NCI-H2171 (cell line): ENCODE measurements around the gene PDCD4.

ENCODE experiments used
- DNase-seq: peaks from one replicate; lab custom pipeline; 2025; lab: John Stamatoyannopoulos, UW

Gene PDCD4

DNA sequence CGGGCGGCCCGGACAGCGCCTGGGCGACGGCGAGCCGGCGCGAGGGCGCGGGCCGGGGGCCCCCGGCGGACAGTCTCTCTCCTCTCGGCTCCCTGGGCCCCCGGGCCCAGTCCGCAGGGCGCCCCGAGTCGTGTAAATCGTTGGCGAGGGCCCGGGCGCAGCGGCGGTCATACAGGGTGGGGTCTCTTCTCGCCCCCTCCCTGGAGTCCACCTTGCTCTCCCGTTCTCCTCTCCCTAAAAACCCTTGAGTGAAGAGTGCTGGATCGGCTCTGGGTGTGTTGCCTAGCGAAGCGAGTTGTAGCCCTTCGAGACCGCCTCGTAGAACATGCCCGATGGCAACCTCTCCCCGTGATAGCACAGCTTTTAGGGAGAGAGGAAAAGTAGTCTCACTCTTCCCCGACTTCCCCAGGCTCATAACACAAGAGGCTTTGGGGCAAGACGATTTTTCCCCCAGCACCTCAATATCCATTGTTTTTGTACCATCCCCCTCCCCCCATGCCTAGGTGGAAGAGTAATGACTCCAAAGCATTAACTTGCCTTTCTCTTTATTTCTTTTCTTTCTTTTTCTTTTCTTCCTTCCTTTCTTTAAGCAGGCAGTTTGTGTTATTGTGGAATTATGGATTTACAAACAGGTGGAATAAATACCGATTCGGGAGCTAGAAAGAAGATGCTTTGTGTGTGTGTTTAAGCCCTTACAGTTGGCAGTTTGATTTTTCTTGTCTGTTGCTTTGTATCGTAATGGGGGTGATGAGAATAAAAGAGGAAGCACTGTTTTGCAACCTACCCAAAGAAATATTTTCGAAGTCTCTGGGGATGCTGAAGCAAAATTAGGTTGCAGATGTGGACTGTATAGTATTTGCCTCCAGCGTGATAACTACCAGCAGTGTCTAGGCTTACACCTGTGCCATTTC, 48.5 kb downstream of the PDCD4 start:
- DNase-seq = no peak

DNA sequence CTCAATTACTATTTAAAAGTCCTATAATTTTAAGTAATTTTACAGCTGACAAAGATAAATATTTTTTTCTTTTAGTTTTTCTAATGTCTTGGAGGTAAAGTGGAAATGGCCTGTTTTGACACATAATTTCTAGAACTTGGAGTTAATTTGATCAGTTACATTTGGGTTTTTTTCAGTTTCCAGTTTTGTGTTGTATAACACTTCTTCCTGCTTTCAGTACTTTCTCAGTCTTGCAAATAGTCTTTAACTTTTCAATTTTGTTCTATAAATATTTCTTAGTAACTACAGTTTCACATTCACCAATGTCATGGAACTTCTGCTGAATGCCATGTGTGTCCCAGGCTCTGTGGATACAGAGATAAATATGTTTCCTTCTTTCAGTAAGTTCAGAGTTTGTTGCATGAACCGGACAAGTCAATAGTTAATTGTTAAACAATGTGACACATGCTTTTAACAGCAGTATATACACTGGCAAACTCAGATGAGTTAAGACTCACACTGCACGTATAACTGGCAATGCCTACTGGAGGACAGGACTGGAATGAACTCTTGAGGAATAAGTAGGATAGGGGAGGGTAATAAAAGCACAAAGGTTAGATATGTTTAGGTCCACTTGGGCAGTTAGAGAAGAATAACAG, 52.2 kb downstream of the PDCD4 start:
- no peak for DNase-seq

DNA sequence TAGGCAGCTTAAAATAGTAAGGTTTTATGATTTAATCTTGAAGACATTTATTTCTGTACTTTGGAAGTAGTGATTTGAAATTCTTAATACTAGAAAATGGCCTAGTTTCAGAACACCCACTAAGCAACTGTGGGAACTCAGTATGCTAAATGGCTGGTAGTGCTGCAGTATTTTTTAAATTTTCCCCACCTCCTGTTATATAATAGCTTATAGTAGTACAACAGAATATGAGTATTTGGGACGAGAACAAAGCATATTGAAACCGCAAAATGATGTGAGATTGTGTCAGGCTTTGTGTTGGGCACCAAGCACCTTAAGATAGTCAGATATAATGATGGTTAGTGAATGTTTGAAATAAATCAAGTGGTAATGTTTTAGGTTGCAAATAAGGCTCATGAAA, 55.7 kb downstream of the PDCD4 start:
- DNase-seq = no peak

DNA sequence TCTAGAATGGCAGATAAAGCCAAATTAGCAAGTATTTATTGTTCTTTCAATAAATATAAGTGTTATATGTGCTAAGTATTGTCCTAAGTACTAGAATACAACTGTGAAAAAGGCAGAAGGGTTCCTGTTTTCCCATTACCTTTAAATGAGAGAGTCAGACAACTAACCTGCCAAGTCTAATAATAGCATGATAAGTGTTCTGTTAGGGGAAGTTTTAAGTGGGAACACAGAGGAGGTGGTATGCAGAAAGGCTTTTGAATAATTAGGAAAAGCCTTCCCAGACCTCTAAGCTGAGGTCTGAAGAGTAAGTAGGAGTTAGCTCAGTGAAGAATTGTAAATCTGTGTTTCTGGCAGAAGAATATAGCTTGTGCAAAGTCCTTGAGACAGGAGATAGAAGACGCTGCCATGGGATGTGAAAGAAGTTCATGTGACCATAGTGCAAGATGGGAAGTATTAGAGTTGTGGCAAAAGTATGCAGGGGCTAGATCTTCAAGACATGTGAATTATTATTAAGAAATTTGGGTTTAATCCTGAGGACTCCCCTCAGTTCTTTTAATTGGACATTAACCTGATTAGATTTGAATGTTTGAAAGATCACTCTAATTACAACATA, 60.1 kb downstream of the PDCD4 start:
- DNase-seq = no peak

DNA sequence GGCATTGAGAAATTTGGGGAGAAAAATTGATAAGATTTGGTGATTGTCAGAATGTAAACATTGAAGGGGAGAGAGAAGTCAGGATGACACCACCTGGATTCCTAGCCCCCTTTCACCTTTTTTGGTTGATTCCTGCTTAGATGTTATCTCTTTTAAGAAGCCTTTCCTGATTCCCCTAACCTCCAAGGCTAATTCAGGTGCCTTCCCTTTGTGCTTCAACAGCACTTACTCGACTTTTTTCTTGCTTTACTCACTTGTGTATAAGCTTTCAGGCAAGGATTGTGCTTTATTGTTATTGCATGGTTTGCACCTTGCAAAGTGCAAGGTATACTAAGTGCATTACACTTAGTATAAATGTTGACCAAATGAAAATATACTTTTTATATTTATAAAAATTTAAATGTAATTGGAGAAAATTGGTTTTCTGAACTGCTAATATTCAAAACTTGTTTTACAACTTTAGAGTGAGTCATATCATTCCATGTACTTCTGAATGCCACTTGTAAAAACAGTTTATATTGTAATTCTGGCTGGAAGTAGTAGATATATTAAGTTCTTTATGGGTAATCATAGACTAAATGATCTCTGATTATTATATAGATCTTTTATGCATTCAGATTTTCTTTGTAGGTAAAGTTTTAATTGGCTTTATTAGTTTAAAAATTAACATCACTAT, 60.9 kb downstream of the PDCD4 start:
- no peak for DNase-seq

DNA sequence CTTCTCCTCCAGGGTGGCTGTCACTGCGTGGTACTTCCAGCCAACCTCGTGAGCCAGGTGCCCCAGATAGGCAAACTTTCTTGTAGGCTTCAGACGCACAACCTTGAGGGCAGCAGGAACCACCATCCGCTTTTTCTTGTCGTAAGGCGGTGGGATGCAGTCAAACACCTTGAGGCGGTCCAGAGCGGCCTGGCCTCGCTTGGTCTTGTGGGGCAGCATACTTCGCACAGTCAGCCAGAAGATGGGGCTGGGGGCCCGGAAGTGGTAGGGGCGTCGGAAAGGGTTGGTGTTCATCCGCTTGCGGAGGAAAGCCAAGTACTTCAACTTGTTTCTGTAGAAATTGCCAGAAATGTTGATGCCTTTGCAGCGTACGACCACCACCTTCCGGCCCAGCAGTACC, 65.0 kb downstream of the PDCD4 start:
- no peak for DNase-seq

DNA sequence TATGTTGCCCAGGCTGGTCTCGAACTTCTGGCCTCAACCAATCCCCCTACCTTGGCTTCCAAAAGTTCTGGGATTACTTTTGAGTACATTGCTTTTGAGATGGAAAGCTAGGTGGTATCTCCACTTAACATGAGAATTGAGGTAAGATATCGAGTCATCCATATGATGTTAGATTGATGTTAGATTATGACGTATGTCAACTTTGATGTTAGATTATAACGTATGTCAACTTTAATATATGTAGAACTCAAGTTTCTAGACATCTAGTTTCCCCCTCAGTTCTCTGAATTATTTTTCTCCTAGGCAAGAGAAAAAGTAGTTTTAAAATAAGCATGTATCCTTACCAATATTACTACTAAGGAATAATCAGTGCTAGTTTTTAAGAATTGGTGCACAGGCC, 67.7 kb downstream of the PDCD4 start:
- DNase-seq = no peak

DNA sequence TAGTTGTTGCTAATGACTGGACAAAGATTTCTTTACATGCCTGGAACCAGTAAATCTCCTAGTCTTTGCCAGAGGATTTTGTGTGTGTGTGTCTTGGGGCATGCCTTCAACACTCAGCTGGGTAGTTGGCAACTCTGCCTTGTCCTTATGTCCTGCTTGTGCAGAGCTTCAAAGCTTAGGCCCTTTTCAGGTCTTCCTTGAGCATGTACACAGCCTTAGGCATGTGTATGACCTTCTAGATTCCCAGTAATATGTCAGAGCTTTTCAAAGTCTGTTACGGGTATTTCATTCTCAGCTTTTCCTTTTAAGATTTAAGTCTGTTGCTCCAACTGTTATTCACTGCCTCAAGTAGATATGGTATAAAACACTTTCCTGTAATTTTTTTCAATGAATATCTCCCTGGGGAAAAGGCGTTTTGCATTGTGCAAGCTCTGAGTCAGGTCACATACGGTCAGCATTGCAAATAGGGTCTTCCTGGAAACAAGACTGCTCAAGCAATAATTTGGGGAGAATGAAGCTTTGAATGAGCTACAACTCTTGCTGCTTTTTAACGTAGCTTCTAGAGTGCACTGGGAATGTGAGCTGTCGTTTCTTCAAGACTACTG, 73.2 kb downstream of the PDCD4 start:
- DNase-seq = no peak

DNA sequence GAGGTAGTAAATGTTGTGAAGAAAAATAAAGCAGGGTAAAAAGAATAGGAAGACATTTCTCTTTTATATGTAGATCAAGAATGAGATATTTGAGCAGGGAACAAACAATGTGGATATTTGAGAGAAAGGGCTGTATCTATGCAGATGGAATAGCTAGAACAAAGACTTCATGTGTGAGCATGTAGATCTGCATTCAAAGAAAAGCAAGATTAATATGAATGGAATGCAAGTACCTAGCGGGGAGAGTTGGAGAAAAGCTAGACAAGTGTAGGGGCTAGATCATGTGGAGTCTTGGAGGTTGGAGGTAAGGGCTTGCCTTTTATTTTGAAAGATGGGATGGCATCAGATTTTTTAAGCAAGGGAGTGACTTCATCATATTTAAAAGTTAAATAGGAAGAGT, 74.8 kb downstream of the PDCD4 start:
- DNase-seq = no peak

DNA sequence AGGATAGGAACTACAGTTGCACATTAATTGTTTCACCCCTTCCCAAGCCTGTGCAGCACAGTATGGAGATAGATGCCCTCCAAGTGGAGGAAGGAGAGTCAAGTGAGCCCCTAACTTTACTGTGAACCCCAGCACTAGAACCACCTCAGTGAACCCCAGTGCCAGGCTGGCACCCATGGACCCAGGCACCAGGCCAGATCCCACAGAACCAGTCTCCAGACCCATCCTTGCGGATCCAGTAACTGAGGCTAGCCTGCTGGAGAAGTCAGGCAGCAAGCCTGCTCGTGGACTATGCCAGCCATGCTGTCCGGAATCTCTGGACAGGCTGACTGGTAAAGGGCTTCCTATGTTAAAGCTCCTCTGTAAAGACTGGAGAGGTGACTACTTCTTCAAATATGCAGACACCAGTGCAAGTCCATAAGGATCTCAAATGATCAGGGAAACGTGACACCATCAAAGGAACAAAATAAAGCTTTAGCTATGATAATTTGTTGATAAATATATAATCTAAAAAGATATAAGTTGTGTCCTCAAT, 75.4 kb downstream of the PDCD4 start:
- no peak for DNase-seq
